Transverse colon (tissue), 4 donors: ENCODE results near the gene HBD. TPM values are rescaled to one million over a fixed set of nuclear protein-coding genes. Genes with fewer than 3 reads are reported as not detected.
"Not testable (repeated sequence)": the region's sequence is repeated elsewhere in the genome, so short reads cannot be mapped to it uniquely, and the experiment has no call there.

Experiments
- DNase-seq: peaks from one replicate; pipeline ENCODE4 v3.0.0-alpha.2; 2019
- H3K27ac ChIP-seq, 4 donors: fragments of 200-600 bp; sonication (generic); 2 replicates each; pipeline ENCODE4 v1.5.1; 2016 to 2018; ENCODE audit warnings: inconsistent platforms in 4 of 4
- H3K27me3 ChIP-seq: fragments of 200-600 bp; sonication (generic); 2 replicates; pipeline ENCODE4 v1.5.1; 2017; ENCODE audit warnings: inconsistent platforms
- H3K36me3 ChIP-seq, 4 donors: fragments of 200-600 bp; sonication (generic); 2 replicates each; pipeline ENCODE4 v1.5.1; 2017 to 2019; ENCODE audit warnings: inconsistent platforms in 4 of 4
- H3K4me1 ChIP-seq, 4 donors: fragments of 200-600 bp; sonication (generic); 2 replicates each; pipeline ENCODE4 v1.5.1; 2017 to 2020; ENCODE audit warnings: inconsistent platforms in 4 of 4
- H3K4me3 ChIP-seq, 4 donors: fragments of 200-600 bp; sonication (generic); 1 replicate in 1 of 4; 2 replicates in 3 of 4; pipeline versions ENCODE4 v1.5.1 to v1.6.1; 2017 to 2019; ENCODE audit warnings: inconsistent platforms in 4 of 4
- H3K9me3 ChIP-seq, 2 donors: fragments of 200-600 bp; sonication (generic); 2 replicates each; pipeline ENCODE4 v1.5.1; 2017 to 2019; ENCODE audit warnings: inconsistent platforms in 2 of 2
- EP300 ChIP-seq: sonication (generic); formaldehyde crosslinking; IDR thresholded peaks from one replicate; pipeline ENCODE4 v1.6.1; 2017; ENCODE audit warnings: antibody characterized with exemption, low read depth
- POLR2A ChIP-seq: fragments of 450-650 bp; IDR thresholded peaks from one replicate; pipeline ENCODE4 v1.6.1; 2016; ENCODE audit warnings: antibody characterized with exemption, mild to moderate bottlenecking, moderate library complexity
- POLR2AphosphoS5 ChIP-seq, 3 donors: sonication (generic); formaldehyde crosslinking; IDR thresholded peaks; one replicate each; pipeline ENCODE4 v1.6.1; 2016; ENCODE audit warnings: antibody characterized with exemption in 3 of 3
- WGBS, 2 donors: methylation state at CpG; one replicate each; pipeline ENCODE4 v1.1.5; 2018; ENCODE audit warnings: low coverage in 1 of 2; 5-methylcytosine and 5-hydroxymethylcytosine counted together
- in situ Hi-C, 4 donors: fragments of 200-750 bp; cut with MboI; loops; one replicate each; pipeline versions ENCODE4 v1.15.0 to v1.15.1; 2017; ENCODE audit warnings: low sequenced_read_pairs in 3 of 4, low pct_ligation_motif_present in 1 of 4, low pct_unique_long_range_greater_than_20kb in 1 of 4
- intact Hi-C: fragments of 100-400 bp; cut with DNase I; formaldehyde crosslinking; loops from one replicate; pipeline ENCODE4 v1.15.1; 2023; ENCODE audit warnings: low total_unique reads
- total RNA-seq, 4 donors: library from RNA; depleted of rRNA; stranded (reverse); fragments of >200 nt; gene quantifications; one replicate each; pipeline ENCODE4 v1.1.0, GENCODE V29; 2016
- TF ChIP-seq, protein P1 (sequence below), 5 experiments: fragments of 200-600 bp in 3 of 5; fragments of 450-650 bp in 2 of 5; sonication (generic) in 3 of 5; IDR thresholded peaks; 1 replicate in 2 of 5; 2 replicates in 3 of 5; pipeline ENCODE4 v1.5.1; 2016 to 2017; ENCODE audit warnings: antibody characterized with exemption in 5 of 5, inconsistent platforms in 3 of 5, mild to moderate bottlenecking in 2 of 5, moderate library complexity in 1 of 5

HBD gene
- total RNA-seq, 4 donors from 2014 or later, result not detected

- in situ Hi-C loops (no loop called here), intact Hi-C loops (no loop called here)
- Histone ChIP-seq H3K27ac (no peak overlapping the region), H3K27me3 (no peaks in the 10 kb centered on the region), H3K4me3 (no peak overlapping the region), H3K4me1 (no peaks in the 10 kb centered on the region), H3K9me3 (no peaks in the 10 kb centered on the region), H3K36me3 (no peaks in the 10 kb centered on the region)
- DNase-seq, result no peak
- WGBS, 2 donors, result 28 to 31% methylated on average over 2 of the region's 2 CpGs
- TF ChIP-seq, protein P1, sequence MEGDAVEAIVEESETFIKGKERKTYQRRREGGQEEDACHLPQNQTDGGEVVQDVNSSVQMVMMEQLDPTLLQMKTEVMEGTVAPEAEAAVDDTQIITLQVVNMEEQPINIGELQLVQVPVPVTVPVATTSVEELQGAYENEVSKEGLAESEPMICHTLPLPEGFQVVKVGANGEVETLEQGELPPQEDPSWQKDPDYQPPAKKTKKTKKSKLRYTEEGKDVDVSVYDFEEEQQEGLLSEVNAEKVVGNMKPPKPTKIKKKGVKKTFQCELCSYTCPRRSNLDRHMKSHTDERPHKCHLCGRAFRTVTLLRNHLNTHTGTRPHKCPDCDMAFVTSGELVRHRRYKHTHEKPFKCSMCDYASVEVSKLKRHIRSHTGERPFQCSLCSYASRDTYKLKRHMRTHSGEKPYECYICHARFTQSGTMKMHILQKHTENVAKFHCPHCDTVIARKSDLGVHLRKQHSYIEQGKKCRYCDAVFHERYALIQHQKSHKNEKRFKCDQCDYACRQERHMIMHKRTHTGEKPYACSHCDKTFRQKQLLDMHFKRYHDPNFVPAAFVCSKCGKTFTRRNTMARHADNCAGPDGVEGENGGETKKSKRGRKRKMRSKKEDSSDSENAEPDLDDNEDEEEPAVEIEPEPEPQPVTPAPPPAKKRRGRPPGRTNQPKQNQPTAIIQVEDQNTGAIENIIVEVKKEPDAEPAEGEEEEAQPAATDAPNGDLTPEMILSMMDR (IDR thresholded peaks at IDR 0.05), result no peak
- TF ChIP-seq EP300 (no peak), POLR2AphosphoS5 (IDR thresholded peaks at IDR 0.05) (no peak), POLR2A (no peak)
Observed at GRCh38 chr11:5257296-5257695, 23.0 kb upstream of the HBD start.

- H3K9me3 ChIP-seq, H3K4me3 ChIP-seq, DNase-seq, H3K27ac ChIP-seq, H3K4me1 ChIP-seq, H3K36me3 ChIP-seq, in situ Hi-C loops, H3K27me3 ChIP-seq, intact Hi-C loops: not testable (repeated sequence)
- 61 to 63% methylated on average over 3 to 4 of the region's 9 CpGs for WGBS, 2 donors
Observed at GRCh38 chr11:5254646-5255413, 20.5 kb upstream of the HBD start, which contains the start of gene HBG2. Gene HBG2, minus strand, starts transcription at chr11:5254781. Its CDS starts 53 bp downstream, at chr11:5254728.

- WGBS, 2 donors, result 73 to 86% methylated on average over 1 to 2 of the region's 2 CpGs
Observed at GRCh38 chr11:5254023-5254422, 19.7 kb upstream of the HBD start.

GRCh38 chr11:5253440-5253839, 19.2 kb upstream of the HBD start:
- intact Hi-C loops, H3K27ac ChIP-seq, in situ Hi-C loops, H3K27me3 ChIP-seq, H3K9me3 ChIP-seq, H3K36me3 ChIP-seq, DNase-seq, H3K4me1 ChIP-seq, H3K4me3 ChIP-seq: not testable (repeated sequence)
- WGBS, 2 donors, result 82 to 89% methylated on average over 5 of the region's 5 CpGs

More at GRCh38 chr11:5254023-5254422, 19.7 kb upstream of the HBD start:
- H3K9me3 ChIP-seq, H3K27me3 ChIP-seq, H3K27ac ChIP-seq, intact Hi-C loops, H3K4me3 ChIP-seq, H3K36me3 ChIP-seq, DNase-seq, H3K4me1 ChIP-seq, in situ Hi-C loops: not testable (repeated sequence)

- Histone ChIP-seq H3K36me3 (no peaks in the 10 kb centered on the region), H3K27ac (no peak overlapping the region), H3K27me3 (no peaks in the 10 kb centered on the region), H3K9me3 (no peaks in the 10 kb centered on the region), H3K4me3 (no peak overlapping the region), H3K4me1 (no peaks in the 10 kb centered on the region)
- no peak for DNase-seq
- TF ChIP-seq, protein P1 (IDR thresholded peaks at IDR 0.05), result no peak
- TF ChIP-seq POLR2A (no peak), POLR2AphosphoS5 (IDR thresholded peaks at IDR 0.05) (no peak), EP300 (no peak)
- in situ Hi-C loops, result no loop called here
- 10 to 23% methylated on average over 1 of the region's 1 CpG for WGBS, 2 donors
- intact Hi-C loops, result no loop called here
Observed at GRCh38 chr11:5252919-5253265, 18.6 kb upstream of the HBD start.
